ENCODE data around the gene SLC29A2.

Gene SLC29A2

GRCh38 chr11:66339686-66340483 is 31.7 kb downstream of the SLC29A2 start:
- TF ChIP-seq Cebpa-rat (IDR thresholded peaks at IDR 0.05) = no peak
- Histone ChIP-seq H3K9me3 (no peaks in the 10 kb centered on the region), H3K4me1 (peaks cover 59% of the 10 kb centered on the region), H4K20me1 (peaks cover 19% of the 10 kb centered on the region), H3K27me3 (no peaks in the 10 kb centered on the region), H3K27ac (no peak overlapping the region), H3K36me3 (peaks cover 66% of the 10 kb centered on the region), H3K9ac (no peak overlapping the region), H3K4me2 (no peak overlapping the region), H3K4me3 (no peak overlapping the region)

GRCh38 chr11:66339162-66339675 is 32.3 kb downstream of the SLC29A2 start:
- no peaks in the 10 kb centered on the region for H3K9me3 ChIP-seq
- H3K4me1 ChIP-seq = peaks cover 64% of the 10 kb centered on the region
- no peak overlapping the region; the same call in 1 of the 2 replicates for H3K4me2 ChIP-seq

GRCh38 chr11:66338276-66339161 is 33.0 kb downstream of the SLC29A2 start:
- Histone ChIP-seq H3K9me3 (no peaks in the 10 kb centered on the region), H3K4me1 (peaks cover 64% of the 10 kb centered on the region), H3K27ac (peak overlapping the region; percentile 77)

More at GRCh38 chr11:66339162-66339675, 32.3 kb downstream of the SLC29A2 start:
- no peaks in the 10 kb centered on the region for H3K27me3 ChIP-seq
- H4K20me1 ChIP-seq = peaks cover 15% of the 10 kb centered on the region
- peak overlapping the region; percentile 28; the same call in 1 of the 2 replicates for H3K9ac ChIP-seq
- H3K36me3 ChIP-seq = peaks cover 66% of the 10 kb centered on the region
- no peak overlapping the region for H3K27ac ChIP-seq
- no peak overlapping the region for H3K4me3 ChIP-seq
- TF ChIP-seq Cebpa-rat (IDR thresholded peaks at IDR 0.05) = no peak

GRCh38 chr11:66337103-66337899 is 34.3 kb downstream of the SLC29A2 start:
- H3K9ac ChIP-seq = peak overlapping the region; percentile 28; the same call in 1 of the 2 replicates
- H3K9me3 ChIP-seq = no peaks in the 10 kb centered on the region
- H3K36me3 ChIP-seq = peaks cover 52% of the 10 kb centered on the region
- H3K27me3 ChIP-seq = no peaks in the 10 kb centered on the region
- H3K4me3 ChIP-seq = no peak overlapping the region
- H3K27ac ChIP-seq = peak overlapping the region; percentile 77
- peak overlapping the region; percentile 97 for H3K4me2 ChIP-seq
- H3K4me1 ChIP-seq = peaks cover 69% of the 10 kb centered on the region
- TF ChIP-seq Cebpa-rat (IDR thresholded peaks at IDR 0.05) = no peak
- H4K20me1 ChIP-seq = no peaks in the 10 kb centered on the region

More at GRCh38 chr11:66338276-66339161, 33.0 kb downstream of the SLC29A2 start:
- Histone ChIP-seq H3K27me3 (no peaks in the 10 kb centered on the region), H3K4me2 (peak overlapping the region; percentile 97), H4K20me1 (peaks cover 8% of the 10 kb centered on the region; the same call in 1 of the 2 replicates), H3K9ac (peak overlapping the region; percentile 28; the same call in 1 of the 2 replicates), H3K36me3 (peaks cover 64% of the 10 kb centered on the region), H3K4me3 (no peak overlapping the region)
- TF ChIP-seq Cebpa-rat (IDR thresholded peaks at IDR 0.05) = no peak

GRCh38 chr11:66336234-66337102 is 35.1 kb downstream of the SLC29A2 start, which contains the start of gene RIN1:
TSS of gene RIN1 (minus strand) at chr11:66336434. CDS start at chr11:66336402, 32 bp downstream.
- H3K9ac ChIP-seq = peak within 1 kb of the TSS; percentile 67
- peaks cover 72% of the 10 kb centered on the region for H3K4me1 ChIP-seq
- H4K20me1 ChIP-seq = no peaks in the 10 kb centered on the region
- peak within 1 kb of the TSS; percentile 97 for H3K4me2 ChIP-seq
- H3K4me3 ChIP-seq = peak within 1 kb of the TSS; percentile 62
- peaks cover 44% of the 10 kb centered on the region for H3K36me3 ChIP-seq
- TF ChIP-seq Cebpa-rat (IDR thresholded peaks at IDR 0.05) = no peak
- H3K27ac ChIP-seq = peak within 1 kb of the TSS; percentile 77
- H3K9me3 ChIP-seq = no peaks in the 10 kb centered on the region
- H3K27me3 ChIP-seq = no peaks in the 10 kb centered on the region

- peak overlapping the region; percentile 97 for H3K4me2 ChIP-seq
- H3K9ac ChIP-seq = peak overlapping the region; percentile 67
- no peaks in the 10 kb centered on the region for H3K27me3 ChIP-seq
- no peak; the same call in 1 of the 2 replicates for TF ChIP-seq Cebpa-rat (IDR thresholded peaks at IDR 0.05)
- H3K36me3 ChIP-seq = peaks cover 36% of the 10 kb centered on the region
- H4K20me1 ChIP-seq = no peaks in the 10 kb centered on the region
- H3K27ac ChIP-seq = peak overlapping the region; percentile 77
- peak overlapping the region; percentile 62 for H3K4me3 ChIP-seq
- no peaks in the 10 kb centered on the region for H3K9me3 ChIP-seq
- H3K4me1 ChIP-seq = peaks cover 79% of the 10 kb centered on the region
Observed at GRCh38 chr11:66335531-66336233, 35.9 kb downstream of the SLC29A2 start.

GRCh38 chr11:66334605-66335442 is 36.7 kb downstream of the SLC29A2 start:
- Histone ChIP-seq H3K4me1 (peaks cover 88% of the 10 kb centered on the region), H3K4me3 (peak overlapping the region; percentile 62), H3K27me3 (no peaks in the 10 kb centered on the region), H3K9me3 (no peaks in the 10 kb centered on the region), H4K20me1 (no peaks in the 10 kb centered on the region), H3K4me2 (peak overlapping the region; percentile 97), H3K9ac (peak overlapping the region; percentile 67; the same call in 1 of the 2 replicates), H3K27ac (peak overlapping the region; percentile 77), H3K36me3 (peaks cover 27% of the 10 kb centered on the region)
- peak; percentile 85 for TF ChIP-seq Cebpa-rat (IDR thresholded peaks at IDR 0.05)
